Right lobe of liver (tissue), 4 donors: ENCODE data around the gene CREBBP.

ENCODE experiments used
- CTCF ChIP-seq, 4 donors: fragments of 200-600 bp in 3 of 4; fragments of 450-650 bp in 1 of 4; IDR thresholded peaks; one replicate each; pipeline versions ENCODE4 v1.5.1 to v1.8.0; 2016 to 2022; ENCODE audit warnings: antibody characterized with exemption in 4 of 4, mild to moderate bottlenecking in 2 of 4
- POLR2A ChIP-seq: fragments of 450-650 bp; IDR thresholded peaks from one replicate; pipeline ENCODE4 v1.6.1; 2017; ENCODE audit warnings: antibody characterized with exemption, mild to moderate bottlenecking
- donor health status: DM: no; HTN: no; CAD: no.
- donor health status: DM: no; HTN: no; CAD: no.
- donor health status: DM: no; HTN: yes; CAD: no.

GRCh38 chr16:3752984-3753383 lies 127.5 kb downstream of the CREBBP start:
- TF ChIP-seq CTCF (IDR thresholded peaks at IDR 0.05) = no peak
- TF ChIP-seq POLR2A = no peak
